Mesodermal cell (in vitro differentiated cells): ENCODE results near the gene COL4A1.

ENCODE experiments used
- H3K27ac ChIP-seq: 2 replicates; pipeline ENCODE4 v1.7.0; 2013; ENCODE audit warnings: mild to moderate bottlenecking, low read depth, low read length, moderate library complexity; ENCODE audit not compliant: severe bottlenecking
- H3K36me3 ChIP-seq: 2 replicates; pipeline ENCODE4 v1.7.1; 2013; ENCODE audit warnings: mild to moderate bottlenecking, low read length, moderate library complexity; ENCODE audit not compliant: control insufficient read depth, insufficient read depth
- H3K4me1 ChIP-seq: one replicate; pipeline ENCODE4 v1.7.1; 2013; ENCODE audit warnings: mild to moderate bottlenecking, low read length; ENCODE audit not compliant: insufficient read depth, control insufficient read depth, poor library complexity, severe bottlenecking
- H3K4me3 ChIP-seq: 2 replicates; pipeline ENCODE4 v1.7.0; 2013; ENCODE audit warnings: low read length, control low read depth, mild to moderate bottlenecking; ENCODE audit not compliant: insufficient read depth, poor library complexity, severe bottlenecking; ENCODE audit errors: extremely low read depth
- H3K9me3 ChIP-seq: 2 replicates; pipeline ENCODE4 v1.7.1; 2013; ENCODE audit warnings: mild to moderate bottlenecking, low read length, moderate library complexity; ENCODE audit not compliant: control insufficient read depth
- WGBS, 2 experiments: methylation state at CpG; one replicate each; pipeline ENCODE4 v1.1.5; 2013; ENCODE audit warnings: missing lambda C conversion rate in 2 of 2; ENCODE audit not compliant: insufficient coverage in 2 of 2; 5-methylcytosine and 5-hydroxymethylcytosine counted together

COL4A1 gene

GRCh38 chr13:110349239-110349638, 42.3 kb upstream of the COL4A1 start:
- H3K4me3 ChIP-seq = no peak overlapping the region
- 94 to 98% methylated on average over 5 of the region's 5 CpGs for WGBS, 2 experiments

GRCh38 chr13:110348309-110349105, 41.5 kb upstream of the COL4A1 start:
- H3K4me3 ChIP-seq = no peak overlapping the region
- H3K36me3 ChIP-seq = peaks cover 79% of the 10 kb centered on the region
- 98% methylated on average over 5 to 7 of the region's 8 CpGs for WGBS, 2 experiments
- peaks cover 41% of the 10 kb centered on the region for H3K4me1 ChIP-seq
- peak overlapping the region; percentile 69 for H3K27ac ChIP-seq
- H3K9me3 ChIP-seq = no peaks in the 10 kb centered on the region

More at GRCh38 chr13:110349239-110349638, 42.3 kb upstream of the COL4A1 start:
- Histone ChIP-seq H3K36me3 (peaks cover 79% of the 10 kb centered on the region), H3K4me1 (peaks cover 41% of the 10 kb centered on the region), H3K9me3 (no peaks in the 10 kb centered on the region), H3K27ac (no peak overlapping the region)

GRCh38 chr13:110347535-110348308, 40.8 kb upstream of the COL4A1 start:
- peak overlapping the region; percentile 69 for H3K27ac ChIP-seq
- H3K36me3 ChIP-seq = peaks cover 79% of the 10 kb centered on the region
- no peak overlapping the region for H3K4me3 ChIP-seq
- H3K4me1 ChIP-seq = peaks cover 43% of the 10 kb centered on the region
- WGBS, 2 experiments = 85 to 88% methylated on average over 17 of the region's 18 CpGs
- H3K9me3 ChIP-seq = no peaks in the 10 kb centered on the region

- Histone ChIP-seq H3K4me1 (peaks cover 44% of the 10 kb centered on the region), H3K4me3 (no peak overlapping the region), H3K27ac (peak overlapping the region; percentile 69), H3K9me3 (no peaks in the 10 kb centered on the region), H3K36me3 (peaks cover 79% of the 10 kb centered on the region)
- 92 to 97% methylated on average over 3 of the region's 3 CpGs for WGBS, 2 experiments
These were observed 40.1 kb upstream of the COL4A1 start for GRCh38 chr13:110347088-110347487.

GRCh38 chr13:110346661-110347067, 39.7 kb upstream of the COL4A1 start:
- H3K27ac ChIP-seq = no peak overlapping the region
- H3K36me3 ChIP-seq = peaks cover 76% of the 10 kb centered on the region
- H3K4me3 ChIP-seq = no peak overlapping the region
- peaks cover 43% of the 10 kb centered on the region for H3K4me1 ChIP-seq
- WGBS, 2 experiments = 94 to 96% methylated on average over 13 to 14 of the region's 17 CpGs
- no peaks in the 10 kb centered on the region for H3K9me3 ChIP-seq

- peaks cover 69% of the 10 kb centered on the region for H3K36me3 ChIP-seq
- H3K9me3 ChIP-seq = no peaks in the 10 kb centered on the region
- no peak overlapping the region for H3K27ac ChIP-seq
- H3K4me1 ChIP-seq = peaks cover 50% of the 10 kb centered on the region
- H3K4me3 ChIP-seq = no peak overlapping the region
- 88 to 95% methylated on average over 1 to 4 of the region's 4 CpGs for WGBS, 2 experiments
These were observed 38.7 kb upstream of the COL4A1 start for GRCh38 chr13:110345701-110346100.

- peaks cover 65% of the 10 kb centered on the region for H3K36me3 ChIP-seq
These were observed 38.3 kb upstream of the COL4A1 start for GRCh38 chr13:110345266-110345665.

GRCh38 chr13:110344320-110344719, 37.4 kb upstream of the COL4A1 start:
- Histone ChIP-seq H3K9me3 (no peaks in the 10 kb centered on the region), H3K27ac (no peak overlapping the region), H3K4me3 (no peak overlapping the region), H3K36me3 (peaks cover 63% of the 10 kb centered on the region), H3K4me1 (peaks cover 56% of the 10 kb centered on the region)
- WGBS, 2 experiments = 86 to 100% methylated on average over 3 to 4 of the region's 5 CpGs

More at GRCh38 chr13:110345266-110345665, 38.3 kb upstream of the COL4A1 start:
- 91 to 98% methylated on average over 5 of the region's 7 CpGs for WGBS, 2 experiments
- Histone ChIP-seq H3K27ac (no peak overlapping the region), H3K9me3 (no peaks in the 10 kb centered on the region), H3K4me1 (peaks cover 53% of the 10 kb centered on the region), H3K4me3 (no peak overlapping the region)

- Histone ChIP-seq H3K4me1 (peaks cover 61% of the 10 kb centered on the region), H3K36me3 (peaks cover 58% of the 10 kb centered on the region), H3K4me3 (no peak overlapping the region), H3K9me3 (no peaks in the 10 kb centered on the region), H3K27ac (no peak overlapping the region)
- WGBS, 2 experiments = 92 to 98% methylated on average over 12 to 16 of the region's 16 CpGs
These were observed 36.4 kb upstream of the COL4A1 start for GRCh38 chr13:110343241-110343865.

GRCh38 chr13:110342474-110342873, 35.5 kb upstream of the COL4A1 start:
- Histone ChIP-seq H3K4me1 (peaks cover 61% of the 10 kb centered on the region), H3K9me3 (no peaks in the 10 kb centered on the region), H3K27ac (no peak overlapping the region), H3K36me3 (peaks cover 58% of the 10 kb centered on the region), H3K4me3 (no peak overlapping the region)
- 88 to 93% methylated on average over 7 to 9 of the region's 9 CpGs for WGBS, 2 experiments
